K562 (cell line): Measurements from ENCODE around the gene PHOSPHO1. TPM values are rescaled to one million over a fixed set of nuclear protein-coding genes. Genes with fewer than 3 reads are reported as not detected.

Experiments
- GATAD2A ChIP-seq: fragments of 450-650 bp; IDR thresholded peaks from 2 replicates; pipeline ENCODE4 v1.6.1; 2017
- NCOA1 ChIP-seq: fragments of 450-650 bp; IDR thresholded peaks from 2 replicates; pipeline ENCODE4 v1.6.1; 2016; ENCODE audit warnings: low read depth
- RAD51 ChIP-seq: fragments of 450-650 bp; IDR thresholded peaks from 2 replicates; pipeline ENCODE4 v1.7.1; 2016; ENCODE audit warnings: low read depth, mild to moderate bottlenecking, borderline replicate concordance
- TAF9B ChIP-seq: fragments of 450-650 bp; IDR thresholded peaks from 2 replicates; pipeline ENCODE4 v1.6.1; 2018; ENCODE audit warnings: mild to moderate bottlenecking; ENCODE audit not compliant: partially characterized antibody
- TAL1 ChIP-seq: fragments of 450-650 bp; IDR thresholded peaks from 2 replicates; pipeline ENCODE4 v1.6.1; 2016; ENCODE audit warnings: mild to moderate bottlenecking
- ZKSCAN8 ChIP-seq: fragments of 200-800 bp; sonication (Bioruptor generic); IDR thresholded peaks from 2 replicates; pipeline ENCODE4 v1.6.1; 2016; ENCODE audit warnings: missing genetic modification characterization, missing compliant biosample characterization
- ZNF3 ChIP-seq: fragments of 250-450 bp; sonication (Bioruptor Pico); IDR thresholded peaks from 2 replicates; pipeline ENCODE4 v1.5.0; 2021; ENCODE audit warnings: mild to moderate bottlenecking, moderate library complexity
- ZNF445 ChIP-seq: fragments of 250-450 bp; sonication (Bioruptor Pico); IDR thresholded peaks from 2 replicates; pipeline ENCODE4 v1.4.0; 2020; ENCODE audit warnings: low read depth, mild to moderate bottlenecking, moderate library complexity
- ZNF699 ChIP-seq: fragments of 250-450 bp; sonication (Bioruptor Pico); IDR thresholded peaks from 2 replicates; pipeline ENCODE4 v1.8.0; 2021; ENCODE audit warnings: mild to moderate bottlenecking, moderate library complexity; ENCODE audit not compliant: insufficient replicate concordance
- ZNF75A ChIP-seq: fragments of 450-650 bp; formaldehyde crosslinking; IDR thresholded peaks from 2 replicates; pipeline ENCODE4 v1.4.0; 2020; ENCODE audit warnings: mild to moderate bottlenecking
- polyA plus RNA-seq, 8 experiments: library from polyadenylated mRNA; depleted of rRNA in 4 of 8; stranded (reverse) in 5 of 8; unstranded in 3 of 8; fragments of >200 nt; fragmentation: Nextera tagmentation in 2 of 8; fragmentation: Illumina TruSeq in 1 of 8; extraction: Ambion mirVana in 2 of 8; extraction: Trizol in 1 of 8; gene quantifications; 2 replicates each; pipeline versions ENCODE4 v1.2.1 to v1.2.3, GENCODE V29; 2011 to 2014; ENCODE audit warnings: inconsistent platforms in 1 of 8, missing spikeins in 1 of 8
- total RNA-seq, 7 experiments: library from RNA; depleted of rRNA in 6 of 7; stranded (reverse); fragments of >200 nt in 6 of 7; fragmentation: Illumina TruSeq in 2 of 7; extraction: Trizol in 2 of 7; gene quantifications; 2 replicates each; pipeline versions ENCODE4 v1.2.1 to v1.2.3, GENCODE V29; 2011 to 2021; ENCODE audit warnings: low replicate concordance in 1 of 7
- TF ChIP-seq, protein P1 (sequence below): fragments of 200-600 bp; sonication (generic); IDR thresholded peaks from one replicate; pipeline ENCODE4 v1.6.1; 2012; ENCODE audit warnings: mild to moderate bottlenecking, low read depth, low read length, inconsistent platforms
- TF ChIP-seq, protein P2 (sequence below): fragments of 250-450 bp; sonication (Bioruptor Pico); IDR thresholded peaks from 2 replicates; pipeline ENCODE4 v1.8.0; 2022; ENCODE audit warnings: moderate library complexity, mild to moderate bottlenecking, inconsistent platforms
- TF ChIP-seq, protein P3 (sequence below): fragments of 250-450 bp; sonication (Bioruptor Pico); IDR thresholded peaks from 2 replicates; pipeline ENCODE4 v1.8.0; 2021; ENCODE audit warnings: moderate library complexity, mild to moderate bottlenecking, inconsistent platforms

PHOSPHO1 gene
- total and polyA plus RNA-seq, 9 of the 15 experiments (the other 6 are each of a cell fraction or from before 2014, with no cell fraction given): 0.06 to 0.07 TPM; not detected in 7

DNA sequence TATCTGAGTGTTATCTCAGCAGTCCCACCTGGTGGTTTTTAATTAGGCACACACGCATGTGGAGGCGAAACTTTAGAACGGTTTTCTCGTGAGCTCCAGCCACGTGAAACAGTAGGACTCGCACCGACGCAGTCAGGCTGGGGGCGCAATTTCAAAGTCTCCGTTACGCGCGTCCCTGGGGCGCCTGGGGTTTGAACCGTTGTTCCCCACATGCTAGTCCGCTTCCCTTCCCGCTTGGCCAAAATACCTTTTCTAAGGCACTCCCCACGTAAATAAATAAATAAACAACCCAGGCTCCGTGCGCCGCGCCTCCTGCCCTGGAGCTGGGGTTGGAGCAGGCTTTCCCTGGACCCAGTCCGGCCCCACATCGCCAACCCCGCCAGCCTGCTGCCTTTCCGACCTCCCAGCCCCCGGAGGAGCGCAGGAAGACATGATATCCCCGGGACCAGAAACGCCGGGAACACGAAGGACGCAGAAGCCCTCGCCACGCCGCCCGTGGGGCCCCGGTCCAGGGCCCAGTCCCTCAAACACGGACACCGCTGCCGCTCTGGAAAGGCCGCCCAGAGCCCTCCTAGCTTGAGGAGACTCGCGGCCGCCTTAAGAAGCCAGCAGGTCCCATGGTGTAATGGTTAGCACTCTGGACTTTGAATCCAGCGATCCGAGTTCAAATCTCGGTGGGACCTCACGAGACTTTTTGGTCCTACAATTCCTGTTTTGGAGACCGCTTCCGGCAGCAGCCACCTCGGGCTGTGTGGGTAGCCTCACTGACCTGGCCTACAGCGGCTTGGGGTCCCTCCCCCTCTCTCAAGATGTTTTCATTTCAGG, 38.5 kb downstream of the PHOSPHO1 start (continued):
- TF ChIP-seq, protein P1, sequence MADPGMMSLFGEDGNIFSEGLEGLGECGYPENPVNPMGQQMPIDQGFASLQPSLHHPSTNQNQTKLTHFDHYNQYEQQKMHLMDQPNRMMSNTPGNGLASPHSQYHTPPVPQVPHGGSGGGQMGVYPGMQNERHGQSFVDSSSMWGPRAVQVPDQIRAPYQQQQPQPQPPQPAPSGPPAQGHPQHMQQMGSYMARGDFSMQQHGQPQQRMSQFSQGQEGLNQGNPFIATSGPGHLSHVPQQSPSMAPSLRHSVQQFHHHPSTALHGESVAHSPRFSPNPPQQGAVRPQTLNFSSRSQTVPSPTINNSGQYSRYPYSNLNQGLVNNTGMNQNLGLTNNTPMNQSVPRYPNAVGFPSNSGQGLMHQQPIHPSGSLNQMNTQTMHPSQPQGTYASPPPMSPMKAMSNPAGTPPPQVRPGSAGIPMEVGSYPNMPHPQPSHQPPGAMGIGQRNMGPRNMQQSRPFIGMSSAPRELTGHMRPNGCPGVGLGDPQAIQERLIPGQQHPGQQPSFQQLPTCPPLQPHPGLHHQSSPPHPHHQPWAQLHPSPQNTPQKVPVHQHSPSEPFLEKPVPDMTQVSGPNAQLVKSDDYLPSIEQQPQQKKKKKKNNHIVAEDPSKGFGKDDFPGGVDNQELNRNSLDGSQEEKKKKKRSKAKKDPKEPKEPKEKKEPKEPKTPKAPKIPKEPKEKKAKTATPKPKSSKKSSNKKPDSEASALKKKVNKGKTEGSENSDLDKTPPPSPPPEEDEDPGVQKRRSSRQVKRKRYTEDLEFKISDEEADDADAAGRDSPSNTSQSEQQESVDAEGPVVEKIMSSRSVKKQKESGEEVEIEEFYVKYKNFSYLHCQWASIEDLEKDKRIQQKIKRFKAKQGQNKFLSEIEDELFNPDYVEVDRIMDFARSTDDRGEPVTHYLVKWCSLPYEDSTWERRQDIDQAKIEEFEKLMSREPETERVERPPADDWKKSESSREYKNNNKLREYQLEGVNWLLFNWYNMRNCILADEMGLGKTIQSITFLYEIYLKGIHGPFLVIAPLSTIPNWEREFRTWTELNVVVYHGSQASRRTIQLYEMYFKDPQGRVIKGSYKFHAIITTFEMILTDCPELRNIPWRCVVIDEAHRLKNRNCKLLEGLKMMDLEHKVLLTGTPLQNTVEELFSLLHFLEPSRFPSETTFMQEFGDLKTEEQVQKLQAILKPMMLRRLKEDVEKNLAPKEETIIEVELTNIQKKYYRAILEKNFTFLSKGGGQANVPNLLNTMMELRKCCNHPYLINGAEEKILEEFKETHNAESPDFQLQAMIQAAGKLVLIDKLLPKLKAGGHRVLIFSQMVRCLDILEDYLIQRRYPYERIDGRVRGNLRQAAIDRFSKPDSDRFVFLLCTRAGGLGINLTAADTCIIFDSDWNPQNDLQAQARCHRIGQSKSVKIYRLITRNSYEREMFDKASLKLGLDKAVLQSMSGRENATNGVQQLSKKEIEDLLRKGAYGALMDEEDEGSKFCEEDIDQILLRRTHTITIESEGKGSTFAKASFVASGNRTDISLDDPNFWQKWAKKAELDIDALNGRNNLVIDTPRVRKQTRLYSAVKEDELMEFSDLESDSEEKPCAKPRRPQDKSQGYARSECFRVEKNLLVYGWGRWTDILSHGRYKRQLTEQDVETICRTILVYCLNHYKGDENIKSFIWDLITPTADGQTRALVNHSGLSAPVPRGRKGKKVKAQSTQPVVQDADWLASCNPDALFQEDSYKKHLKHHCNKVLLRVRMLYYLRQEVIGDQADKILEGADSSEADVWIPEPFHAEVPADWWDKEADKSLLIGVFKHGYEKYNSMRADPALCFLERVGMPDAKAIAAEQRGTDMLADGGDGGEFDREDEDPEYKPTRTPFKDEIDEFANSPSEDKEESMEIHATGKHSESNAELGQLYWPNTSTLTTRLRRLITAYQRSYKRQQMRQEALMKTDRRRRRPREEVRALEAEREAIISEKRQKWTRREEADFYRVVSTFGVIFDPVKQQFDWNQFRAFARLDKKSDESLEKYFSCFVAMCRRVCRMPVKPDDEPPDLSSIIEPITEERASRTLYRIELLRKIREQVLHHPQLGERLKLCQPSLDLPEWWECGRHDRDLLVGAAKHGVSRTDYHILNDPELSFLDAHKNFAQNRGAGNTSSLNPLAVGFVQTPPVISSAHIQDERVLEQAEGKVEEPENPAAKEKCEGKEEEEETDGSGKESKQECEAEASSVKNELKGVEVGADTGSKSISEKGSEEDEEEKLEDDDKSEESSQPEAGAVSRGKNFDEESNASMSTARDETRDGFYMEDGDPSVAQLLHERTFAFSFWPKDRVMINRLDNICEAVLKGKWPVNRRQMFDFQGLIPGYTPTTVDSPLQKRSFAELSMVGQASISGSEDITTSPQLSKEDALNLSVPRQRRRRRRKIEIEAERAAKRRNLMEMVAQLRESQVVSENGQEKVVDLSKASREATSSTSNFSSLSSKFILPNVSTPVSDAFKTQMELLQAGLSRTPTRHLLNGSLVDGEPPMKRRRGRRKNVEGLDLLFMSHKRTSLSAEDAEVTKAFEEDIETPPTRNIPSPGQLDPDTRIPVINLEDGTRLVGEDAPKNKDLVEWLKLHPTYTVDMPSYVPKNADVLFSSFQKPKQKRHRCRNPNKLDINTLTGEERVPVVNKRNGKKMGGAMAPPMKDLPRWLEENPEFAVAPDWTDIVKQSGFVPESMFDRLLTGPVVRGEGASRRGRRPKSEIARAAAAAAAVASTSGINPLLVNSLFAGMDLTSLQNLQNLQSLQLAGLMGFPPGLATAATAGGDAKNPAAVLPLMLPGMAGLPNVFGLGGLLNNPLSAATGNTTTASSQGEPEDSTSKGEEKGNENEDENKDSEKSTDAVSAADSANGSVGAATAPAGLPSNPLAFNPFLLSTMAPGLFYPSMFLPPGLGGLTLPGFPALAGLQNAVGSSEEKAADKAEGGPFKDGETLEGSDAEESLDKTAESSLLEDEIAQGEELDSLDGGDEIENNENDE: no peak
- TF ChIP-seq TAF9B (peak; percentile 21), ZNF75A (no peak), GATAD2A (peak; percentile 22; the same call in 1 of the 2 replicates), ZNF699 (no peak), ZKSCAN8 (CRISPR knock-in tag) (no peak; the same call in 1 of the 2 replicates), ZNF445 (no peak), ZNF3 (CRISPR knock-in tag) (no peak), RAD51 (peak; percentile 44; the same call in 1 of the 2 replicates), TAL1 (peak; percentile 73), NCOA1 (no peak)
- TF ChIP-seq, protein P2, sequence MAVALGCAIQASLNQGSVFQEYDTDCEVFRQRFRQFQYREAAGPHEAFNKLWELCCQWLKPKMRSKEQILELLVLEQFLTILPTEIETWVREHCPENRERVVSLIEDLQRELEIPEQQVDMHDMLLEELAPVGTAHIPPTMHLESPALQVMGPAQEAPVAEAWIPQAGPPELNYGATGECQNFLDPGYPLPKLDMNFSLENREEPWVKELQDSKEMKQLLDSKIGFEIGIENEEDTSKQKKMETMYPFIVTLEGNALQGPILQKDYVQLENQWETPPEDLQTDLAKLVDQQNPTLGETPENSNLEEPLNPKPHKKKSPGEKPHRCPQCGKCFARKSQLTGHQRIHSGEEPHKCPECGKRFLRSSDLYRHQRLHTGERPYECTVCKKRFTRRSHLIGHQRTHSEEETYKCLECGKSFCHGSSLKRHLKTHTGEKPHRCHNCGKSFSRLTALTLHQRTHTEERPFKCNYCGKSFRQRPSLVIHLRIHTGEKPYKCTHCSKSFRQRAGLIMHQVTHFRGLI: no peak
- TF ChIP-seq, protein P3, sequence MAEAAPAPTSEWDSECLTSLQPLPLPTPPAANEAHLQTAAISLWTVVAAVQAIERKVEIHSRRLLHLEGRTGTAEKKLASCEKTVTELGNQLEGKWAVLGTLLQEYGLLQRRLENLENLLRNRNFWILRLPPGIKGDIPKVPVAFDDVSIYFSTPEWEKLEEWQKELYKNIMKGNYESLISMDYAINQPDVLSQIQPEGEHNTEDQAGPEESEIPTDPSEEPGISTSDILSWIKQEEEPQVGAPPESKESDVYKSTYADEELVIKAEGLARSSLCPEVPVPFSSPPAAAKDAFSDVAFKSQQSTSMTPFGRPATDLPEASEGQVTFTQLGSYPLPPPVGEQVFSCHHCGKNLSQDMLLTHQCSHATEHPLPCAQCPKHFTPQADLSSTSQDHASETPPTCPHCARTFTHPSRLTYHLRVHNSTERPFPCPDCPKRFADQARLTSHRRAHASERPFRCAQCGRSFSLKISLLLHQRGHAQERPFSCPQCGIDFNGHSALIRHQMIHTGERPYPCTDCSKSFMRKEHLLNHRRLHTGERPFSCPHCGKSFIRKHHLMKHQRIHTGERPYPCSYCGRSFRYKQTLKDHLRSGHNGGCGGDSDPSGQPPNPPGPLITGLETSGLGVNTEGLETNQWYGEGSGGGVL (CRISPR knock-in tag): no peak
